Esophagus muscularis mucosa (tissue), 3 donors: ENCODE measurements around the gene FYCO1.
"Not testable (repeated sequence)": the region's sequence is repeated elsewhere in the genome, so short reads cannot be mapped to it uniquely, and the experiment has no call there.

Experiments used
- POLR2A ChIP-seq: fragments of 450-650 bp; IDR thresholded peaks from one replicate; pipeline ENCODE4 v1.6.1; 2017; ENCODE audit warnings: antibody characterized with exemption, moderate library complexity, mild to moderate bottlenecking, low read depth
- TF ChIP-seq, protein P1 (sequence below), 3 experiments: fragments of 200-600 bp in 2 of 3; fragments of 450-650 bp in 1 of 3; sonication (generic) in 2 of 3; IDR thresholded peaks; one replicate each; pipeline ENCODE4 v1.5.1; 2017 to 2019; ENCODE audit warnings: antibody characterized with exemption in 3 of 3, mild to moderate bottlenecking in 2 of 3, moderate library complexity in 1 of 3

DNA sequence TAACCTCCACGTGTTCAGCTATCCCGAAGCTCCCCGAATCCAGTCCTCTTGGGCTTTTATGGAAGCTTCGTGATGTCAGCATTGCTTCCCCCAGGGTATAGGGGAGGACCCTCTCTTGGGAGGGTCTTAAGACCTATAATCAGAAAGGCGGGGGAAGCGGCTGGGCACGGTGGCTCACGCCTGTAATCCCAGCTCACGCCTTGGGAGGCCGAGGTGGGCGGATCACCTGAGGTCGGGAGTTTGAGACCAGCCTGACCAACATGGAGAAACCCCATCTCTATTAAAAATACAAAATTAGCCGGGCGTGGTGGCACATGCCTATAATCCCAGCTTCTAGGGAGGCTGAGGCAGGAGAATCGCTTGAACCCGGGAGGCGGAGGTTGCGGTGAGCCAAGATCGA, 1.9 kb upstream of the FYCO1 start:
- not testable (repeated sequence) for TF ChIP-seq POLR2A
- TF ChIP-seq, protein P1, sequence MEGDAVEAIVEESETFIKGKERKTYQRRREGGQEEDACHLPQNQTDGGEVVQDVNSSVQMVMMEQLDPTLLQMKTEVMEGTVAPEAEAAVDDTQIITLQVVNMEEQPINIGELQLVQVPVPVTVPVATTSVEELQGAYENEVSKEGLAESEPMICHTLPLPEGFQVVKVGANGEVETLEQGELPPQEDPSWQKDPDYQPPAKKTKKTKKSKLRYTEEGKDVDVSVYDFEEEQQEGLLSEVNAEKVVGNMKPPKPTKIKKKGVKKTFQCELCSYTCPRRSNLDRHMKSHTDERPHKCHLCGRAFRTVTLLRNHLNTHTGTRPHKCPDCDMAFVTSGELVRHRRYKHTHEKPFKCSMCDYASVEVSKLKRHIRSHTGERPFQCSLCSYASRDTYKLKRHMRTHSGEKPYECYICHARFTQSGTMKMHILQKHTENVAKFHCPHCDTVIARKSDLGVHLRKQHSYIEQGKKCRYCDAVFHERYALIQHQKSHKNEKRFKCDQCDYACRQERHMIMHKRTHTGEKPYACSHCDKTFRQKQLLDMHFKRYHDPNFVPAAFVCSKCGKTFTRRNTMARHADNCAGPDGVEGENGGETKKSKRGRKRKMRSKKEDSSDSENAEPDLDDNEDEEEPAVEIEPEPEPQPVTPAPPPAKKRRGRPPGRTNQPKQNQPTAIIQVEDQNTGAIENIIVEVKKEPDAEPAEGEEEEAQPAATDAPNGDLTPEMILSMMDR (IDR thresholded peaks at IDR 0.05): not testable (repeated sequence)
